Stimulated activated CD8-positive, alpha-beta memory T cell treated with anti-CD3 and anti-CD28 coated beads, Interleukin-4, amount 100 ng/mL, for 1 hour (primary cell): ENCODE measurements around the gene NR2F1.
A peak's percentile ranks its signal among the peaks of the same experiment; 100 is the strongest.

Experiments used
- DNase-seq, 2 donors: peaks; one replicate each; pipeline ENCODE4 v3.0.0-alpha.2; 2020; ENCODE audit warnings: low read depth in 2 of 2, low spot score in 1 of 2

Gene NR2F1

DNA sequence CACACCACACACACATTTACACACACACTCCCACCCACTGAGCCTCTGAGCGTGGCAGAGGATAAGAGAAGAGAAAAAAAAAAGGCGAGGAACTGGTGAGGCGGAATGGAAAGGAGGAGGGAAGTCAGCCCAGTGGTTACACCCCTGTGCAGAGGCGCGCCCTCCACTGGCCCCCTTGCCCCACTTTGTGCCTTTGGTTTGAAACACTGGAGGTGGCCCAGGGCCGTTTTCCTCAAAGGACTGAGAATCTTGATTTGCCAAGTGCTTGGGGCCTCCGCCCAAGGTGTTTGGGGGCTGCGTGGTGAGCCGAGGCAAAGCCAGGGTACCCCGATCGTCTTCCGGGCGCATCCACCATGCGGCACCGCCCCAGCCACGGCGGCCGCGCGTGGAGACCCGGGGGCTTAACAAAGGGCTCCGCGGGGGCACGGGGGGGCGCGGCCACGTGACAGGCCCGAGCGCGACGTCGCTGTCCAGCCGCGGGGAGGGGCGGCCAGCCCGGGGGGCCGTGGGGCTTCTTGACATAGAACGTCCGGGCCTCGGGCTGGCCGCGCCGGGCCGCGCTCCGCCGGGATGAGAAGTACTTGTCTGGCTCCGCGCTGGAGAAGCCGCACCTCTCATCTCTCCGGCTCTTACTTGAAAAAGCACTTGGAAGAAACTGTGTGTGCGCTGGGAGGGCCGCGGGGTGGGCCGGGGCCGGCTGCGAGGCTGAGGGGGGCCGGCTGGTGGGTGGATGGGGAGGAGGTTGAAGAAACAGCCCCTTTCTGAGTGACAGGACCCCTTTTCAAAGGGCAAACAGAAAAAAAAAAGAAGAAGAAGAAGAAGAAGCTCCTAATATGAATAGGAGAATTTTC is 21.0 kb downstream of the NR2F1 start:
- DNase-seq = no peak

DNA sequence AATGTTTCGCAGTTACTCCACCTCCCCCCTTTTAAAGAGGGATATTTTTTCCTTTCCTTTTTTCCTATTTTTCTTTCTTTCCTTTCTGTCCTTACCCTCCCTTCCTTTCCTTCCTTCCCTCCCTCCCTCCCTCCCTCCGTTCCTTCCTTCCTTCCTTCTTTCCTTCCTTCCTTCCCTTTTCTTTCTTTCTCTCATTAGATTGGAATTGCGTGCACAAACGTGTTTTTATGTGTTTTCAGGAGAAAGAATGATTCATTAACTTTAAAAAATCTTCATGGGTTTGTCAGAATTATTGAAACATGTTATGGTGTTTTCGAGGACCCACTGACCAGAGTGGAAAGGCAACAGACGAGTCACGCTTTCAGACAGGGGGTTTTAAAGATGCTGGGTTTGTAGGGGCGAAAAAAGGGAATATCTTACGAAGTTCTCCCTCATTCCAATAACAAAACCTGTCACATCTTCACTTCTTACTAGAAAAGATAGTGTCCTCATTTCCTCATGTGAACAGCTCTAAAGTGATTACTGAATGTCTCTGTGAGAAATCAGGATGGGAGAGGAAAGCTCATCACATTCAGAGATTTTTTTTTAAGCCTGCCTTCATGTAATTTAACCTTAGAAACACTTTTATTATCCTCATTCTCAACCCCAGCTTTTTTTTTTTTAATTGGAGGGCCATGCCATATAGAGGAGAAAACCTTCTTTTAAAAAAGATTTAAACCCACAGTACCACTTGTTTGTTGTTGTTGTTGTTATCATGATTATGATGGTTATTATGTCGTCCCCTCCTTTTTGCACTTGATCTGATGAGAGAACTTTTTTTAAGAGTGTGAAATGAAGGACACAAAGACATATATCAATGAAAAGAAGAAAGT is 21.9 kb downstream of the NR2F1 start:
- no peak for DNase-seq

- no peak for DNase-seq
Observed at GRCh38 chr5:93606382-93606752, 23.3 kb downstream of the NR2F1 start.

- DNase-seq = no peak
Observed at GRCh38 chr5:93607367-93608258, 24.6 kb downstream of the NR2F1 start.

DNA sequence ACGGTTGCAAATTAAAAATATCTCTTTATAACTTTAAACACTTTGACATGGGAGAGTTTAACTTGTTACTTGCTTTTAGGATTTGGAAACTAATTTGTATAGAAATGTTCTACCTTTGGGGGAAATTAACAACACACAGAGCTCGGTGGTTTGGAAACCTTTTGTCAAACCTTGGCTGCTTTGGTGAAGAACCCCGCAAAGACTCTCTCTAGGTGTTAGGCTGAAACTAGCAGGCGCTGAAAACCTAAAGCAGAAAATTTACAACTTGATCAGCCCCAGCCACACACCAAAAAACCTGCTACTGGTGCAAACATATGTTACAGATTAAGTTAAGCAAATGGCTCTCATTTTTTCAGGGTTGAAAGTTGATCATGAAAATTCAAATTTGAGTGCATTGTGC is 25.8 kb downstream of the NR2F1 start:
- DNase-seq = no peak

GRCh38 chr5:93609762-93610161 is 26.7 kb downstream of the NR2F1 start:
- DNase-seq = no peak

- no peak for DNase-seq
Observed at GRCh38 chr5:93610581-93611272, 27.7 kb downstream of the NR2F1 start.

DNA sequence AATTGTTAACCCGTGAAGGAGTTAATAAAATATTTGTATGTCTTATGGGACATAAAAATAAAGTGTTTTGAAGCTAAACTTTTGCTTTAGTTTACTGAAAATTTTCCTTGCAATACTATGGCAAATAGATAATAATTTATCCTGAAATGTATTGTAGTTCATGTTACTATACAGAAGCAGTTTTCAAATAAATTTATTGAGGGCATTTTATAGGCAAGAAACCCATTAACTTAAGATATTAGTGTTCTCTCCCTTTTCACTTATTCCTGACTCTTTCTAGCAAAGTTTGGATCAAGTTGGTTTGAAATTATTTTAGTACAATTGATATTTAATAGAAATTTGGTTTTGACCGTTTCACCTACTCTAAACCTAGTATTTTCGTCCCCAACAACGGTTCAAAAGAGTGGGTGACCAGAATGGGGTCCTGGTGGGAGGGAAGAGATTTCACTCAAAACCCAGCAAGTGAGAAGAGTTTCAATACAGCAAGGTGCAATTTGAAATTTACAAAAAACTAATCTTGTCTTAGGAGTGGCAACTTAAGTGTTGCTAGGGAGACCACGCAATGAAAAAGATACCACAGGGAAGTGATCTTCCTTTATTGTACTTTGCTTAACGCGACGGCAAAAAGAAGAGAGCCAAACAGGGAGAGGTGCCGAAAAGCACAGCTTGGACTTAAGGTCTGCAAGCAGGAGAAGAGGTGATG is 28.4 kb downstream of the NR2F1 start:
- no peak for DNase-seq

GRCh38 chr5:93611976-93612854 is 29.2 kb downstream of the NR2F1 start:
- no peak for DNase-seq

GRCh38 chr5:93612855-93613243 is 29.8 kb downstream of the NR2F1 start:
- DNase-seq = no peak

DNA sequence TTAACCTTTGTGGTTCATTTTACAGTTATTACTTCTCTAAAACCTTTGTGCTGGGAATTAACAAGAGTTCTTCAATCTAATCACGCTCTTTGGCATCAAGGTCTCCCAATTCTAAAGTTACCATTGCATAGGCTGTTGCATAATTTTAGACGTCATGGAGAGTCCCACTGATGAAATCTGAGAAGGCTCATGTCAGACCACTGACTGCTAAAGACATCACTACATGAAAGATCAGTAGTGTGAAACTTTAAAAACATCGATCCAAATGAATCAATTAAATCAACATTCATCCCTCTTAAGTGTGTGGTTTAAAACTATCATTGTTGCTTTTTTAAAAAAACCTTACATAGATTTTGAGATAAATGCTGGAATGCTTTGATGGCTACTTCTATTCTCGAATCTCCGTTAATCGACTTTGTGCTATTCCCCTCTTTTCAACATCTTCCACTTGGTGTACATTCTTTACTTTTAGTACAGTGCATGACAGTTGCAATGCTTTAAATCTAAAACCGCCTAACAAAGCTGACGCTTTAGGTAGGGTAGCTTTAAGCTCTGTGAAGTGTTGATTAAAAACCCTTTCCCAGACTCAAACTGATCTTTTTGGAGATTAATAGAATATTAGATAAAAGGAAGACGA is 33.6 kb downstream of the NR2F1 start:
- DNase-seq = no peak

- DNase-seq = peak in 1 of 2 donors; percentile 25
Observed at GRCh38 chr5:93620487-93621326, 37.7 kb downstream of the NR2F1 start.

GRCh38 chr5:93621327-93621798 is 38.3 kb downstream of the NR2F1 start:
- no peak for DNase-seq

DNA sequence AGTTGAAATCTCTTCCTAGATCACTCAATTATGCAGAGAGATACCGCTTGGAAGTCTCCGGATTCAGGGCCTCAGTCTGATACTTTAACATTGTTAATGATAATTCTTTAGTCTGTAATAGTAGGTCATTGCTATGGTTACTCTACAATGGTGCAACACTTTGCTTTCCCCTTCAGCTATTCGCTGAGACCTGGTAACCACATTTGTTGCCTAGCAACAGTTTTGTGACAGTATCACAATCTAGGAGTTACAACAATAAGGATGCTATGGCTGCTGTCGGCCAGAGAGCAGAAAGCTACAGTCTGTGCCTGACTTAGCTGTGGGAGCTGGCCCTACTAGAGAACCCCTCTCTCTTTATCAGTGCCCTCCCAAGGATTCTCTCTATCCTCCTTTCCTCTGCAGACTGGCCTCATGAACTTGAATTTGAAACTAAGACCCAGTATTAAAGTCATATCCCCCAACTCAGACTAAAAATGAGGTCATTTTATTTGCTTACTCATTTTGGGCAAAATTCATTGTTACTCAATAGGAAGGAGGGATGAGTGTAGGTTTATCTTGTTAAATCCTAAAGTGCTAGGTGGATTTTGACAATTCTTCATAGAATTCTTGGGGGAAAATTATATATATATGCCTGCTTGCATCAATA is 39.3 kb downstream of the NR2F1 start:
- no peak for DNase-seq

DNA sequence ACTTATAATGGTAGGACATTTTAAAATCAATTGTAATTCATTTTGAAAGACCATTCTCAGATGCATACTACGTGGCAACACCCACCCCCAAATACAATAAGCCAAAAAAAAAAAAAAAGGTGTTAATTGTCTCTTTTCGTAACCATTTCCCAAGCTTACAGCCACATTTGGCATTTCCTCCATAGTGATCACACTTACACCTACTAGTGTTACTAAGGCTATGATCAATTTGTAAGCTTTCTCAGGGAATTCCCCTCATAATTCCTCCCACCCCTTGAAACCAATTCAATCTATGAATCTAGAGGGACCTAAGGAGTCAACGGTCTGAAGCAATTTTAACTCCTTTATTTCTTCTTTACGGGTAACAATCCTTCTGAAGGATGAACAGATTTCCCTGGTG is 40.1 kb downstream of the NR2F1 start:
- DNase-seq = no peak

- DNase-seq = no peak
Observed at GRCh38 chr5:93626801-93627200, 43.8 kb downstream of the NR2F1 start.

- DNase-seq = no peak
Observed at GRCh38 chr5:93632327-93632726, 49.3 kb downstream of the NR2F1 start.
